ENCODE data around the gene NLRC4. TPM values are rescaled to one million over a fixed set of nuclear protein-coding genes. Genes with fewer than 3 reads are reported as not detected.

Gene NLRC4
- total and polyA plus RNA-seq, 2 of the 4 experiments (the other 2 are of a cell fraction), result not detected

- no peaks in the 10 kb centered on the region for H4K20me1 ChIP-seq (ENCODE audit: insufficient read depth, low read length)
- TF ChIP-seq SMC3 (IDR thresholded peaks at IDR 0.05; ENCODE audit: low read depth, low read length), result no peak
- no peak for TF ChIP-seq CTCF (conservative IDR thresholded peaks at IDR 0.05; ENCODE audit: low read depth, low read length)
- no peak for TF ChIP-seq NFE2L2 (IDR thresholded peaks at IDR 0.05; ENCODE audit: low read depth, low read length)
- TF ChIP-seq MAFK (IDR thresholded peaks at IDR 0.05; ENCODE audit: low read depth, low read length), result no peak
- no peak for TF ChIP-seq RFX5 (IDR thresholded peaks at IDR 0.05; ENCODE audit: low read depth, low read length)
- no peak for TF ChIP-seq FOS (IDR thresholded peaks at IDR 0.05; ENCODE audit: low read depth, low read length)
- TF ChIP-seq BHLHE40 (IDR thresholded peaks at IDR 0.05; ENCODE audit: low read depth, low read length), result no peak
- TF ChIP-seq, protein P1, sequence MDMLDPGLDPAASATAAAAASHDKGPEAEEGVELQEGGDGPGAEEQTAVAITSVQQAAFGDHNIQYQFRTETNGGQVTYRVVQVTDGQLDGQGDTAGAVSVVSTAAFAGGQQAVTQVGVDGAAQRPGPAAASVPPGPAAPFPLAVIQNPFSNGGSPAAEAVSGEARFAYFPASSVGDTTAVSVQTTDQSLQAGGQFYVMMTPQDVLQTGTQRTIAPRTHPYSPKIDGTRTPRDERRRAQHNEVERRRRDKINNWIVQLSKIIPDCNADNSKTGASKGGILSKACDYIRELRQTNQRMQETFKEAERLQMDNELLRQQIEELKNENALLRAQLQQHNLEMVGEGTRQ (IDR thresholded peaks at IDR 0.05; ENCODE audit: low read depth, low read length), result no peak
- no peak for TF ChIP-seq CEBPB (IDR thresholded peaks at IDR 0.05; ENCODE audit: low read depth, low read length)
- TF ChIP-seq RCOR1 (IDR thresholded peaks at IDR 0.05; ENCODE audit: insufficient replicate concordance, low read length), result no peak
- no peak for TF ChIP-seq RAD21 (IDR thresholded peaks at IDR 0.05; ENCODE audit: low read length)
- in situ Hi-C loops (cut with MboI; ENCODE audit: low sequenced_read_pairs), result no loop called here
- H3K79me1 ChIP-seq (ENCODE audit: low read depth in 1 of 2, low read length in 2 of 2), result no peaks in the 10 kb centered on the region
- peaks cover 6% of the 10 kb centered on the region for H3K36me3 ChIP-seq (ENCODE audit: control insufficient read depth, insufficient read depth, low read length)
- H3K18ac ChIP-seq (ENCODE audit: low read depth, low read length), result no peak overlapping the region
- H3K23ac ChIP-seq (ENCODE audit: low read depth, low read length), result no peak overlapping the region
- H2AK5ac ChIP-seq (ENCODE audit: low read depth, low read length), result no peak overlapping the region
- CTCF ChIA-PET, result no interaction called here
- no peak overlapping the region for H3K4me3 ChIP-seq (ENCODE audit: insufficient read depth, low read depth, low read length)
- H3K27me3 ChIP-seq (ENCODE audit: control insufficient read depth, insufficient read depth, low read length), result no peaks in the 10 kb centered on the region
- no peak overlapping the region for H4K8ac ChIP-seq (ENCODE audit: low read depth in 2 of 2, low read length in 2 of 2)
- H3K9me1 ChIP-seq (ENCODE audit: insufficient read depth, low read length), result no peaks in the 10 kb centered on the region
- no peak overlapping the region for H2BK120ac ChIP-seq (ENCODE audit: low read depth, low read length)
- H4K5ac ChIP-seq (ENCODE audit: low read depth, low read length), result no peak overlapping the region
- H2BK20ac ChIP-seq (ENCODE audit: low read depth, low read length), result no peak overlapping the region
- whole genome bisulfite sequencing, 2 experiments (ENCODE audit: extremely low coverage in 2 of 2, insufficient read length in 1 of 2), result 100% methylated on average over 4 of the region's 7 CpGs; no CpG with 5 or more reads in 1 of the 2 experiments
- BruUV-seq (replicated peaks), result TSS peak; percentile 9
- no peak overlapping the region for H3K27ac ChIP-seq (ENCODE audit: insufficient read depth, low read length)
- no peak overlapping the region for H2BK5ac ChIP-seq (ENCODE audit: low read depth, low read length, poor library complexity, severe bottlenecking)
- no peak overlapping the region for H2AK9ac ChIP-seq (replicated peaks; ENCODE audit: low read depth, low read length, poor library complexity)
- no peak overlapping the region for H3K9ac ChIP-seq (ENCODE audit: low read depth, low read length)
- no peak overlapping the region for H3K4me2 ChIP-seq (ENCODE audit: low read depth, low read length)
- no peak overlapping the region for H3K56ac ChIP-seq (ENCODE audit: extremely low read depth, insufficient read depth, low read length)
- no peaks in the 10 kb centered on the region for H3K4me1 ChIP-seq (ENCODE audit: control insufficient read depth, insufficient read depth, low read length)
- H4K91ac ChIP-seq (ENCODE audit: insufficient read depth, low read depth, low read length), result no peak overlapping the region
- no peak overlapping the region for H2BK15ac ChIP-seq (ENCODE audit: low read depth, low read length)
- H3K14ac ChIP-seq (replicated peaks; ENCODE audit: low read depth, low read length), result no peak overlapping the region
- intact Hi-C loops (cut with micrococcal nuclease), result no loop called here
- no peak overlapping the region for H2AFZ ChIP-seq (replicated peaks; ENCODE audit: low read length, poor library complexity)
- ATAC-seq (ENCODE audit: low read depth) (no peak), DNase-seq (no peak)
- POLR2A ChIA-PET (ENCODE audit: unreplicated experiment), result no interaction called here
- no peaks in the 10 kb centered on the region for H3K9me3 ChIP-seq (ENCODE audit: control insufficient read depth, insufficient read depth, low read length)
- no peak overlapping the region for H3K4ac ChIP-seq (ENCODE audit: low read depth, low read length)
- dilution Hi-C loops (cut with HindIII; ENCODE audit: low sequenced_read_pairs, unreplicated experiment), result no loop called here
Observed at GRCh38 chr2:32310577-32310976, 45.9 kb upstream of the NLRC4 start.
